Loucy (cell line): Measurements from ENCODE around the gene AGPAT2.

ENCODE experiments used
- H2AFZ ChIP-seq: fragments of 200-600 bp; sonication (generic); 2 replicates; pipeline ENCODE4 v1.6.0; 2016; ENCODE audit warnings: antibody characterized with exemption, mild to moderate bottlenecking, low read length, moderate library complexity
- H3F3A ChIP-seq: fragments of 200-600 bp; 2 replicates; pipeline ENCODE4 v1.6.0; 2016; ENCODE audit warnings: antibody characterized with exemption, low read depth, mild to moderate bottlenecking
- H3K27me3 ChIP-seq: fragments of 200-600 bp; sonication (generic); 2 replicates; pipeline ENCODE4 v1.6.1; 2014; ENCODE audit warnings: low read length, mild to moderate bottlenecking; ENCODE audit not compliant: insufficient read depth, poor library complexity, severe bottlenecking
- H3K36me3 ChIP-seq: fragments of 200-600 bp; sonication (generic); 2 replicates; pipeline ENCODE4 v1.6.1; 2016; ENCODE audit warnings: low read length; ENCODE audit not compliant: insufficient read depth
- H3K4me1 ChIP-seq: fragments of 200-600 bp; sonication (generic); 2 replicates; pipeline ENCODE4 v1.5.1; 2014; ENCODE audit warnings: low read length, mild to moderate bottlenecking; ENCODE audit not compliant: insufficient read depth, poor library complexity, severe bottlenecking
- H3K4me2 ChIP-seq: fragments of 200-600 bp; sonication (generic); 2 replicates; pipeline ENCODE4 v1.6.0; 2014; ENCODE audit warnings: antibody characterized with exemption, low read length, low read depth, mild to moderate bottlenecking; ENCODE audit not compliant: poor library complexity, severe bottlenecking
- H3K4me3 ChIP-seq: fragments of 200-600 bp; sonication (generic); 2 replicates; pipeline ENCODE4 v1.5.1; 2014; ENCODE audit warnings: low read length, mild to moderate bottlenecking, mixed read lengths; ENCODE audit not compliant: poor library complexity, severe bottlenecking
- H3K79me2 ChIP-seq: fragments of 200-600 bp; sonication (generic); 2 replicates; pipeline ENCODE4 v1.6.1; 2014; ENCODE audit warnings: low read length; ENCODE audit not compliant: insufficient read depth
- H3K9ac ChIP-seq: fragments of 200-600 bp; sonication (generic); 2 replicates; pipeline ENCODE4 v1.6.0; 2014; ENCODE audit warnings: mild to moderate bottlenecking, low read depth, low read length, moderate library complexity; ENCODE audit not compliant: poor library complexity, severe bottlenecking
- H3K9me2 ChIP-seq: fragments of 200-600 bp; sonication (generic); replicated peaks from 2 replicates; pipeline ENCODE4 v1.6.1; 2016; ENCODE audit warnings: low read depth, low read length, mixed read lengths
- H3K9me3 ChIP-seq: fragments of 200-600 bp; sonication (generic); 2 replicates; pipeline ENCODE4 v1.6.1; 2014; ENCODE audit warnings: mild to moderate bottlenecking, antibody characterized with exemption, low read length, low read depth; ENCODE audit not compliant: insufficient read depth
- H4K20me1 ChIP-seq: fragments of 200-600 bp; sonication (generic); 2 replicates; pipeline ENCODE4 v1.6.0; 2014; ENCODE audit warnings: antibody characterized with exemption, low read length, mild to moderate bottlenecking; ENCODE audit not compliant: insufficient read depth, poor library complexity, severe bottlenecking
- EZH2phosphoT487 ChIP-seq: fragments of 200-600 bp; IDR thresholded peaks from 2 replicates; pipeline ENCODE4 v1.6.1; 2018; ENCODE audit warnings: antibody characterized with exemption, mild to moderate bottlenecking, moderate library complexity, borderline replicate concordance
- TF ChIP-seq, protein P1 (sequence below): fragments of 200-600 bp; sonication (generic); conservative IDR thresholded peaks from 2 replicates; pipeline ENCODE4 v1.5.1; 2014; ENCODE audit warnings: mild to moderate bottlenecking, antibody characterized with exemption, low read length

Gene AGPAT2

DNA sequence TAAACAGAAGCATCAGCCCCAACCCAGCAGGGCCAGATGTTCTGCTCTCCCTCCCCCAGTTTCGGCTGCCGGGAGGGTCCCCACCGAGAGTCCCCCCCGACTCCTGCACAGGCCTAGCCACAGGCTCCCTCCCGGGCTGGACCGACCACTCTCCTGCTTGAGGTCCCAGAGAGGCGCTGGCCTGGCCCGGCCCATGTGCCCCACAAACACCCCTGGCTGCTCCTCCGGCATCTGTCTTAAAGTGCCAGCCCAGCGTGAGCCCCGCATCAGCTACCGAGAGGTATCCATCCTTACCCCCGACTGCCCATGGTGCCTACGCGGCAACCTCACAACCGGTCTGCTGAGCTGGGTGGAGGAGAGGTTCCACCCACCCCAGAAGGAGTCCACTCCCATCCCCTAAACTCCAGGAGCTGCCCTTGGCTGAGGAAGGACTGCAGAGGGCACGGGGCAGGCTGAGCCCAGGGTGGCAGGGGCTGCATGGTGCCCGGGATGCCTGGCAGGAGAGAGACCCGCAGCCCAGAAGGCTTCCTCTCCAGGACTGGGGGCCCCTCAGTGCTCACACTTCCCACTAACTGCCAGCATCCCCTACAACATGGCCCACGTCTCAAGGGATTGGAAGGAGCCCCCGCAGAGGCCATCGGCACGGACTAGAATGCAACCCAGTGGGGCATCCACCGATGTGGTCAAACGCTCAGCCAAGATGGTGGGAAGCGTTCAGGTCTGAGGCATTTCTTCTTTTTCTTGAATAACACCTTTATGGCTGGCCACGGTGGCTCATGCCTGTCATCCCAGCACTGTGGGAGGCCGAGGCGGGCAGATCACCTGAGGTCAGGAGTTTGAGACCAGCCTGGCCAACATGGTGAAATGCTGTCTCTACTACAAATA lies 40.2 kb downstream of the AGPAT2 start:
- H4K20me1 ChIP-seq: no peaks in the 10 kb centered on the region

DNA sequence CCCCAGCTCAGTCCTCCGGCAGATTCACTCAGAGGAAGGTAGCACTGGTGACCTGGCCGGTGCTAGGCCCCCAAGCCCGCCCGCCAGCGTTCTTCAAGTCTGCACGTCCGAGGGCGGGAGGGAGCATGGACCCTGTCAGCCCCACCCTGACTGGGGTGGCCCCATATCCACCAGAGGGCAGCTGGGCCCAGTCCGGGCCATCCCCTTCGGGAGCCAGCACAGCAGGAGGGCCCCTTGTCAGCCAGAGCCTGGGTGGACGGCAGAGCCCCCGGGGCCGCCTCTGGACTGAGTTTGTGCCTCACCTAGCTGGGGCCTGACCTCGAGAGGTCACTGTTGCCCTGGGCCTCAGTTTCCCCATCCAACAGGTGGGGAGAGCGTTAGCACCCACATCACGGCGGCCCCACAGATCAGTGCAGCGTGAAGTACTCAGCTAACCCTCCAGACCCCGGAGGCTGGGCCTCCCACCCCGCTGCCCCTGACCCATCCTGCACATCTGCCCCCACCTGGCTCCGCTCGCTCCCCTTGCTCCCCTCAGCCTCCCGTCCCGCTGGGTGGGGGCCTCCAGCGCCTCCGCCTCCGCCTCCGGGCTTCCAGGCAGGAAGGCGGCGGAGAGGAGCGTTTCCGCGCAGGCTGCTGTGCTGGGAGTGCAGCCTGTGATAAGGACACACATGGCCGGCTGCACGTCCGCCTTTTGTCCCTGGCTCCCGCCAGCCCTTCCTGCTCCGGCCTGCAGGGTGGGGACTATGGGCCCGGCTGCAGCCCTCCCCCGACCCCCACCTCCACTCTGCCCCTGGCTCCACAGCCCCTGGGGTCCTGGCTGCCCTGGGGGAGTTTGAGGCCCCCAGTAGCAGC lies 41.1 kb downstream of the AGPAT2 start:
- no peaks in the 10 kb centered on the region for H4K20me1 ChIP-seq
- no peaks in the 10 kb centered on the region for H3K9me2 ChIP-seq
- H3K27me3 ChIP-seq: no peaks in the 10 kb centered on the region
- H3K4me1 ChIP-seq: peaks cover 6% of the 10 kb centered on the region
- no peaks in the 10 kb centered on the region for H3K9me3 ChIP-seq
- TF ChIP-seq EZH2phosphoT487: no peak
- TF ChIP-seq, protein P1, sequence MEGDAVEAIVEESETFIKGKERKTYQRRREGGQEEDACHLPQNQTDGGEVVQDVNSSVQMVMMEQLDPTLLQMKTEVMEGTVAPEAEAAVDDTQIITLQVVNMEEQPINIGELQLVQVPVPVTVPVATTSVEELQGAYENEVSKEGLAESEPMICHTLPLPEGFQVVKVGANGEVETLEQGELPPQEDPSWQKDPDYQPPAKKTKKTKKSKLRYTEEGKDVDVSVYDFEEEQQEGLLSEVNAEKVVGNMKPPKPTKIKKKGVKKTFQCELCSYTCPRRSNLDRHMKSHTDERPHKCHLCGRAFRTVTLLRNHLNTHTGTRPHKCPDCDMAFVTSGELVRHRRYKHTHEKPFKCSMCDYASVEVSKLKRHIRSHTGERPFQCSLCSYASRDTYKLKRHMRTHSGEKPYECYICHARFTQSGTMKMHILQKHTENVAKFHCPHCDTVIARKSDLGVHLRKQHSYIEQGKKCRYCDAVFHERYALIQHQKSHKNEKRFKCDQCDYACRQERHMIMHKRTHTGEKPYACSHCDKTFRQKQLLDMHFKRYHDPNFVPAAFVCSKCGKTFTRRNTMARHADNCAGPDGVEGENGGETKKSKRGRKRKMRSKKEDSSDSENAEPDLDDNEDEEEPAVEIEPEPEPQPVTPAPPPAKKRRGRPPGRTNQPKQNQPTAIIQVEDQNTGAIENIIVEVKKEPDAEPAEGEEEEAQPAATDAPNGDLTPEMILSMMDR: no peak
- H3K79me2 ChIP-seq: no peaks in the 10 kb centered on the region
- H3K4me3 ChIP-seq: no peak overlapping the region
- H2AFZ ChIP-seq: no peak overlapping the region
- H3K4me2 ChIP-seq: no peak overlapping the region
- H3K9ac ChIP-seq: no peak overlapping the region
- no peaks in the 10 kb centered on the region for H3F3A ChIP-seq
- no peaks in the 10 kb centered on the region for H3K36me3 ChIP-seq

More for the DNA sequence above, 40.2 kb downstream of the AGPAT2 start:
- TF ChIP-seq, protein P1: no peak
- TF ChIP-seq EZH2phosphoT487: no peak
- no peak overlapping the region for H3K9ac ChIP-seq
- no peaks in the 10 kb centered on the region for H3F3A ChIP-seq
- H3K4me3 ChIP-seq: no peak overlapping the region
- no peaks in the 10 kb centered on the region for H3K9me3 ChIP-seq
- H3K9me2 ChIP-seq: no peaks in the 10 kb centered on the region
- no peaks in the 10 kb centered on the region for H3K79me2 ChIP-seq
- H3K4me1 ChIP-seq: peaks cover 6% of the 10 kb centered on the region
- H2AFZ ChIP-seq: no peak overlapping the region
- no peaks in the 10 kb centered on the region for H3K27me3 ChIP-seq
- H3K4me2 ChIP-seq: no peak overlapping the region
- no peaks in the 10 kb centered on the region for H3K36me3 ChIP-seq

DNA sequence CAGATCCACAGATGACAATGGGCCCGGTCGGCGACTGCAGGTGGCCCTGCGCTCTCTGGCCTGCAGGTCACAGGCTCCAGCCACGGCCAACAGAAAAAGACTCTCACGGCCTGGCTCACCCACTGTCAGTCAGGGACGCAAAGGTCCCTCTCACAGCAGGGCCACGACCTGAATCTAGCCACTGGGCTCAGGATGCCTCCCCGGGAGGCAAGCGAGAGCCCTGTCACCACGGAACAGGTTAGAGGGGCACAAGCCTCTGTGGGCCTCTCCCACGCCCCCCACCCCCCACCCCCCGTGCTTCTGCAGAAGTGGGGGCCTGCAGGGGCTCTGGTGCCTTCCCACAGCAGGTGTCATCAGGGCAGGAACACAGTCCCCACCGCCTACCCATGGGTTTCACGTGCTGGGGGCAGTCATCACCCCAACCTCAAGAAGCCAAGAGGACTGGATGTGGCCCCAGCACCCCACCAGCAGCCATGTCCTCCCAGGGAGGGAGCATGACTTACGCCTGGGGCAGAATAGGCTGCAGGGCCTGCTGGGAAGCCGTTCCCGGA lies 41.8 kb downstream of the AGPAT2 start:
- Histone ChIP-seq H3K4me3 (no peak overlapping the region), H3K79me2 (no peaks in the 10 kb centered on the region), H3K4me1 (peaks cover 6% of the 10 kb centered on the region), H3K9ac (no peak overlapping the region), H3K9me3 (no peaks in the 10 kb centered on the region), H2AFZ (no peak overlapping the region), H3K4me2 (no peak overlapping the region), H4K20me1 (no peaks in the 10 kb centered on the region), H3K27me3 (no peaks in the 10 kb centered on the region), H3K9me2 (no peaks in the 10 kb centered on the region), H3F3A (no peaks in the 10 kb centered on the region), H3K36me3 (no peaks in the 10 kb centered on the region)
- no peak for TF ChIP-seq EZH2phosphoT487
- TF ChIP-seq, protein P1: no peak
